Kasumi-1 (cell line): ENCODE measurements around the gene GFM1.
"Not testable (repeated sequence)": the region's sequence is repeated elsewhere in the genome, so short reads cannot be mapped to it uniquely, and the experiment has no call there.

ENCODE experiments used
- DNase-seq, 2 experiments: peaks; one replicate each; lab custom pipeline; 2025; lab: John Stamatoyannopoulos, UW

The GFM1 gene

DNA sequence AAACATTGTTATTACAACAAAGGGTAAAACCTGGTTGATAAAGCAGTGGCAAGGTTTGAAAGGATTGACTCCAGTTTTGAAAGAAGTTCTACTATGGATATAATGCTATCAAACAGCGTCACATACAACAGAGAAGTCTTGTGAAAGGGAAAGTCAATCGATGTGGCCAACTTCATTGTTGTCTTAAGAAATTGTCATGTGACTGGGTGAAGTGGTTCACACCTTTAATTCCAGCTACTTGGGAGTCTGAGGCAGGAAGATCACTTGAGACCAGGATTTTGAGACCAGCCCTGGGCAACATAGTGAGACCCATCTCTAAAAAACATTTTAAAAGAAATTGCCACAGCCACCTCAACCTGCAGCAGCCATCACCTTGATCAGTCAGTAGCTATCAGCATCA lies 34.4 kb downstream of the GFM1 start:
- no peak for DNase-seq

GRCh38 chr3:158679547-158680000 lies 35.2 kb downstream of the GFM1 start:
- no peak for DNase-seq

- DNase-seq = no peak
Measured at GRCh38 chr3:158680861-158681260, 36.5 kb downstream of the GFM1 start.

GRCh38 chr3:158683230-158683962 lies 39.1 kb downstream of the GFM1 start:
- no peak for DNase-seq

DNA sequence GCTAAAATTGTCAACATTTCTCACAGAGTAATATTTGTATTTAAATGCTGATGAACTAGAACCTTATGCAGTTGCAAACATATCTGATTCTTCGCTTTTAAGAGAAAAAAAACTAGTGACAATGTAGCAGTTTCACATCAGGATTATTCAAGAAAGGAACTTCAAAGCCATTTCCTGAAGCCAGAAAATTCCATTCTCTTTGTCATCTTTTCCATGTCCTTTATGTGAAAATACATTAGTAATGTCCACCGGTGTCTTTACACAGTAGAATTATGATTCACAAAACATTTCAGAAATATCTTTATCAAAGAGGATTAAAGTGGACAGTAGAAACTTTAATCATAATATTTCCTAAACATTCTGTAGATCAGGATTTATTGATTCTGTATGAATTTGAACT lies 40.8 kb downstream of the GFM1 start:
- no peak for DNase-seq

DNA sequence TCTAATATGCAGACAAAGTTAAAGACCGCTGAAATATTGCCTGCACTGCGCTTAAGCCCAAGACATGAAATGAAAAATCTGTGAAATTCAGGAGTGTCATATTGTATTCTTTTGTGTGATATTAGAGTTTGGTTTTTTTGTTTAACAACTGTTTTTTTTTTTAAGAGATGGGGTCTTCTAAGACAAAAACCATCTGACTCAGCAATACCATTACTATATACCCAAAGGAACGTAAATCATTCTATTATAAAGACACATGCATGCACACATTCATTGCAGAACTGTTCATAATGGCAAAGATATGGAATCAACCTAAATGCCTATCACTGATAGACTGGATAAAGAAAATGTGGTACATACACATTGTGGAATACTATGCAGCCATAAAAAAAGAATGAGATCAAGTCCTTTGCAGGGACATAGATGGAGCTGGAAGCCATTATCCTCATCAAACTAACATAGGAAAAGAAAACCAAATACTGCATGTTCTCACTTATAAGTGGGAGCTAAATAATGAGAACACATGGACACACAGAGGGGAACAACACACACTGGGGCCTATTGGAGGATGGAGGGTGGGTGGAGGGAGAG lies 49.6 kb downstream of the GFM1 start:
- not testable (repeated sequence) for DNase-seq

DNA sequence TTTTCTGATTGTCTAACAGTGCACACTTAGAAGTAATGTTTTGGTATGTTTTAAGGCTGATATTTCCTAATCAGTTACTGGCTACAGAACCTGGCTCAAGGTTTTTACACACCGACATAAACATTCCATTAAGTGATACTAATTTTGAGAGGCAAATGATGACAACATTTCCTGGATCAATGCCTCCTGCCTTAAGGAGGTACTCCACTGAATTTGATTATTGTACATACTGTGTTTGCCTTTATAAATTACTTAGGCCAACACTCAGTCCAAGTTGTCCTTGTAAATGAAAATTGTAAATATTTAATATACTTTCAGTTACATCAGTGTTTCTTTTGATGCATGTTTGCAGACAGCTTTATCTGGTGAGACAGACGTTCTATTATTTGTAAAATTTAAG lies 52.3 kb downstream of the GFM1 start:
- no peak for DNase-seq

- no peak for DNase-seq
Measured at GRCh38 chr3:158700559-158700958, 56.2 kb downstream of the GFM1 start.

DNA sequence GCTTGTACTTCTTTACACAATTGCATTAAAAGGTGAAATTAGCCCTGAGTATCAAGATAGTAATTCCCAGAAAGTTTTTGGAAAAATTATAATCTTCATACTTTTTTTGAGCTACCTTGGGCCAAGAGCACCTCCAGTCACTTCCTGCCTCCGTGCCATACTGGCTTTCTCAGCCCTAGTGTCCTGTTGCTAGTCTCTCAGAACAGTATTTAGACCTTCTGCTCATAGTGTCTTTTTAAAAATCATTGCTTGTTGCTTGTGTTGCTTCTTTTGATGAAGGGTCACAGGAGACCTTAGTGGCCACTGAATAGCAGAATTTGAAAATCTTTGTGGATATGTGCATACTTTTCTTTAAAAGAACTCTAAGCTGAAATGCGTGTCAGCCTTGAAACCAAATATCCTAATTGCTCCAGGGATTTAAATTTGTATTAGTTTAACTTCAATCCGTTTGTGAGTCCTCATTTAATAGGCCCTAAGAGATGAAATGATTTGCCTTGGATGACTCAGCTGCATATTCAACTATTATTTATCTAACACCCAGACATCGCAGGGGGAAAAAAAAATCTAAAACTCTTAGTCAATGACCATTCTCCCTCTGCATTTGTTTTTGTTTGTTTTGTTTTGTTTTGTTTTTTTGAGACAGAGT lies 57.2 kb downstream of the GFM1 start:
- no peak for DNase-seq

DNA sequence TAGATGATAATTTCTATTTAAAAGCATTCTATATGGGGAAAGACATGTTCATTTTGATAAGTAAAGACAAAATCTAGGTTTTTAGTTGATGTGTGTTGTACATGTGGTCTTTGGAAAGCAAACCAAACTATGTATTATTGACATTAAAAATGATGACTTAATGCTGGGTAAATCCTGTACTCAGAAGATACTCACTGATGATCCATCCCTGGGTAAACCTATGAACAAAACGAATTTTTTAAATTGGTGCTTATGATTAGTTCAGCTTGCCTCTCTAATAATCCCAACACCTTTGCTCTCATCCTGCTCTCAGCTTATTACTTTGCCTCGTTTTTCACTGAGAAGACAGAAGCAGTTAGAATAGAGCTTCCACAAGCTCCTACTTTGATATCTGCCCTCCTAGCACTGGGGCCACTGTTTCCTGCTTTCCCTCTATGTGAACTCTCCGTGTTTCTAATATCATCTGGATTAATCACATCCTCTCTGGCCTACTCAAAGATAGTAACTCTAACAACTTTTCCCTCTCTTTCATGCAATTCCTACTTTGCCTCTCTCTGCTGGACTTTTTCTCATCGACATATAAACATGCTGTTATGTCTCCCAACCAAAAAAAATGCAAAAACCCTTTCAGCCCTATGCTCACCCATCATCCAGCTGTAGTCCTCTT lies 58.6 kb downstream of the GFM1 start:
- DNase-seq = no peak

DNA sequence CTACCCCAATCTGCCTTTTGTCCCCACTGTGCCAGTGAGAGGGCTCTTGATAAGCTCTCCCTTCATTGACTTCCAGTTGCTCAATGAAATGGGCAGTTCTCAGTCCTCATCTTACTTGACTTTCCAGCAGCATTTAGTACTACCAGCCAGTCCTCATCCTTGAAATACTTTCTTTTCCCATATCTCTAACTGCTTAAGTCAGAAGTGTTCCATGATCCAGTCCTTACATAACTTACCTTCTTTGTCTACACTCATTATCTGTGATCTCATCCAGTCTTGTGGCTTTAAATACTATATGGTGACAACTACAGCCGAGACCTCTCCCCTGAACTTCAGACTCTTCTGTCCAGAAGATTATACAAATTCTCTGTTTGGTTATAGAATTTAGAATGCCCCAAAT lies 59.2 kb downstream of the GFM1 start:
- DNase-seq = no peak

DNA sequence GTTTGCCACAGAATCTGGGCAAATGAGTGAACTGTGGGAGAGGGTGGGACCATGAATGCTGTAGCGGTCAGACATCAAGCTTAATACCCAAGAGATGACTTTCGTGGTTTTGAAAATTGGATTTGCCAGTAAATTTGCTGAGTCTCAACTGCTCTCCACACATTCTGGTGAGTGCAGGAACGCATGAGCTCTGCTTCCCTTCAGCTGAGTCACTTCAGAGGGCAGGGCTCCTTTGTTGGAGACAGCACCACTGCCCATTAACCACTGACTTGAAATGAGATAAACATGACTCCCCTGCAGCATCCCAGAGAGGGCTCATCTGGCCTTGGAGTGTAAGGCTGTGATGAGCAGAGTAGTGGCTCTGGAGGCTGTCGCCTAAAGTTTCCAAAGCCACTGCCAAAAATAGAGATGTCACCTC lies 65.3 kb downstream of the GFM1 start:
- no peak for DNase-seq

DNA sequence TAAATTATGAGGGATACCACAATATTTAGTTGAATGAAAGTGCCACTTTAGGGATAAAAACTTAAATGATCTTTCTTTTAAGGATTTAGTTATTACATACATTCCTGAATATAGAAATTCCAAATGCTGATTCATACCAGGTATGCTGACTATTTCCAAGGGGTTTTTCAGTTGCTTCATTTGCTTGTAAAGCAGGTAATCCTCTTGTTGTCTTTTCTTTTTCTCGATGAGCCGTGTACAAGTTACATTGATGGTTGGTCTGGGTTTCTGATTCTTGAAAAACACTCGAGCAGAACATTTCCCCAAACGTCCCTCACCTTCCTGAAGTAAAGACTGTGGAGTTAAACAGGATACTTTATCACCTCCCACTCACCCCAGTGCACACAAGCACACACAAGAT lies 66.3 kb downstream of the GFM1 start:
- DNase-seq = no peak

DNA sequence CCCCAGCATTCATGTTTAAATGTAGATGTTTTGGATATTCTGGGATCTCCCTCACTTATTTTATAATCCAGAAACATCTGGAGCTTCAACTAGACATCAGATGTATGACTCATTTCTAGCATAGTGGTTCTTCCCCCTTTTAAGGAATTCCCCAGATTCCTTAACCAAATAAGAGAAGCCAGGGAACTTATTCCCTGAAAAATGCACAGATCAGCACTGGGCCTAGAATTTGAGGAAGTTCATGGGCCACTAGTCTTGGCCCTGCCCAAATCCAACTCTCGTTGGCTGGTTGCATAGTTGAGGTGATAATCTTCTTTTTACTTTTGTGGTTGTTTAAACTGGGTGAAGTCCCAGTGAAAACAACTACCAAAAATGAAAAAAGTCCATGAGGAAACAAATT lies 67.6 kb downstream of the GFM1 start:
- peak in 1 of 2 experiments; percentile 24 for DNase-seq

- DNase-seq = no peak
Measured at GRCh38 chr3:158712443-158712842, 68.1 kb downstream of the GFM1 start.

GRCh38 chr3:158713094-158713499 lies 68.8 kb downstream of the GFM1 start:
- DNase-seq = peak; percentile 47 to 58

GRCh38 chr3:158717576-158717975 lies 73.2 kb downstream of the GFM1 start:
- no peak for DNase-seq

DNA sequence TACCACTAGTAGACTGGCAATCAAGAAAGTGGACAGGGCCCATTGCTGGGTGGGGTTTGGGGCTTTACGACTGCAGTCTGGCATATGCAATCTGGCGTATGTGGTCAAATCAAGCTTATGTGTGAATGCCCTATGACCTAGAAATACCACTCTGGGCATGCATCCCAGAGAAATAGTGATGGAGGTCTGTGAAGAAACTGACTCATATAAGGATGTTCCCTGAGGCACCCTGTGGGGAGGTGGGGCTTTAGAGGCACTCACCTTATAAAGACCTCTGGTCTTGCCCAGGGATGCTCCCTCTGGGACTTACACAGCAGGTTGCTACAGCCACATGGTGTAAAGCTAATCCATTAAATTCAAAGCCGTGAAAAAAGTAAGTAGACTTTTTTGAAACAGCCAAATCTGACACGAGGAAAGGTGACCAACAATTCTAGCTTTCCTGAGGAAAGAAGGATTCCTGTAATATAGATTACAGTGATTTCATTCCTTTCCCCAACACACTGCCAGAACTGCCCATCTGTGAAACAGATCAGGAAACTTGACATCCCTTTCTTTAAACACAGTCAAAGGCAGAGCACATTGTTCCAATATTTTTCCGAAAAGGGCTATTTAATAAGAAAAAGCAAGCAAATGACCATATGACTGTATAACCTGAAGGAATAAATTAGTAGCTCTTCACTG lies 74.3 kb downstream of the GFM1 start:
- no peak for DNase-seq

- no peak for DNase-seq
Measured at GRCh38 chr3:158722108-158722507, 77.8 kb downstream of the GFM1 start.

- no peak for DNase-seq
Measured at GRCh38 chr3:158723991-158724390, 79.7 kb downstream of the GFM1 start.

DNA sequence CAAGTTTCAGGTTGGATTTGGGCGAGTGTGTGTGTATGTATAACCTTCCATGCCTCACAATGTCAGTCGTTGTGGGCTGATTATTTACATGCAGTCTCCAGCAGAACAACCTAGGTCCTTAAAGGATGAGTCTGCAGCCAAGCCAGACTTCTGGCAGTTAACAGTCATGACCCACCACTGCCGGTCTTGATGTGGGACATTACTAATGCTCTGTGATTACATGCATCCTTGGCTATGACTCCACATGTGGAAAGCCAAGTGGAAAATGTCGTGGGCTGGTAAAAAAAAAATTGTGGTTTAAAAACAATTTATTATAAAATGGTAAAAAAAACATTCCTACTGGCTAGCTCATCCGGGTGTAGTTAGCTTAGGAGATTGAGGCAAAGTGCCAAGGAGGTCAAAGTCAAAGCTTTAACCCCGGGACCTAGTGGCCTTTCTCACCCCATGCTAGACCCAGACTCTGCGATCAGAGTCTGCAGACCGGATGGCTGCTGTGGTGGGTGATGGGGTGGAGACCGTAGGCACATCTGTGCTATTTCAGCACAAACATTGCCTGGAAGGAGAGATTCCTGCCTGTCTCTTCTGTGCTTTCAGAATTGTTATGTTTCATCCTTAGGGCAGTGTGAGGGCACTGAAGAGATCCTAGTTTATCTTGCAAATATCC lies 81.2 kb downstream of the GFM1 start:
- DNase-seq = no peak
